Measurements from ENCODE around the gene NBEA.
"Not testable (repeated sequence)": the region's sequence is repeated elsewhere in the genome, so short reads cannot be mapped to it uniquely, and the experiment has no call there.

NBEA gene

GRCh38 chr13:34993470-34993869, 51.4 kb downstream of the NBEA start:
- Histone ChIP-seq H3K4me3 (ENCODE audit: low read depth, low read length) (no peak overlapping the region), H2AFZ (ENCODE audit: low read length, unreplicated experiment) (no peak overlapping the region), H3K4me1 (ENCODE audit: control insufficient read depth, insufficient read depth, low read length, unreplicated experiment) (no peaks in the 10 kb centered on the region), H3K27me3 (ENCODE audit: insufficient read depth, low read length) (no peaks in the 10 kb centered on the region), H3K36me3 (ENCODE audit: insufficient read depth, low read length) (no peaks in the 10 kb centered on the region), H3K27ac (ENCODE audit: low read depth, low read length) (no peak overlapping the region), H3K79me2 (ENCODE audit: control insufficient read depth, insufficient read depth, low read length, unreplicated experiment) (no peaks in the 10 kb centered on the region)

- not testable (repeated sequence) for H3K36me3 ChIP-seq (ENCODE audit: insufficient read depth, low read length); H3K4me3 ChIP-seq (ENCODE audit: low read depth, low read length); H3K79me2 ChIP-seq (ENCODE audit: control insufficient read depth, insufficient read depth, low read length, unreplicated experiment); H3K27me3 ChIP-seq (ENCODE audit: insufficient read depth, low read length); H3K27ac ChIP-seq (ENCODE audit: low read depth, low read length); H3K4me1 ChIP-seq (ENCODE audit: control insufficient read depth, insufficient read depth, low read length, unreplicated experiment); H2AFZ ChIP-seq (ENCODE audit: low read length, unreplicated experiment)
These were observed 61.7 kb downstream of the NBEA start for GRCh38 chr13:35003734-35004133.

GRCh38 chr13:35005051-35005450, 63.0 kb downstream of the NBEA start:
- Histone ChIP-seq H2AFZ (ENCODE audit: low read length, unreplicated experiment) (no peak overlapping the region), H3K4me3 (ENCODE audit: low read depth, low read length) (no peak overlapping the region), H3K27me3 (ENCODE audit: insufficient read depth, low read length) (no peaks in the 10 kb centered on the region), H3K79me2 (ENCODE audit: control insufficient read depth, insufficient read depth, low read length, unreplicated experiment) (no peaks in the 10 kb centered on the region), H3K36me3 (ENCODE audit: insufficient read depth, low read length) (no peaks in the 10 kb centered on the region), H3K4me1 (ENCODE audit: control insufficient read depth, insufficient read depth, low read length, unreplicated experiment) (no peaks in the 10 kb centered on the region), H3K27ac (ENCODE audit: low read depth, low read length) (no peak overlapping the region)

GRCh38 chr13:35014606-35015213, 72.6 kb downstream of the NBEA start:
- H3K4me3 ChIP-seq (ENCODE audit: low read depth, low read length): no peak overlapping the region
- H2AFZ ChIP-seq (ENCODE audit: low read length, unreplicated experiment): no peak overlapping the region
- no peaks in the 10 kb centered on the region for H3K79me2 ChIP-seq (ENCODE audit: control insufficient read depth, insufficient read depth, low read length, unreplicated experiment)
- no peaks in the 10 kb centered on the region for H3K36me3 ChIP-seq (ENCODE audit: insufficient read depth, low read length)
- H3K27ac ChIP-seq (ENCODE audit: low read depth, low read length): no peak overlapping the region
- H3K27me3 ChIP-seq (ENCODE audit: insufficient read depth, low read length): no peaks in the 10 kb centered on the region
- H3K4me1 ChIP-seq (ENCODE audit: control insufficient read depth, insufficient read depth, low read length, unreplicated experiment): no peaks in the 10 kb centered on the region

- H3K4me3 ChIP-seq (ENCODE audit: low read depth, low read length): no peak overlapping the region
- H3K79me2 ChIP-seq (ENCODE audit: control insufficient read depth, insufficient read depth, low read length, unreplicated experiment): no peaks in the 10 kb centered on the region
- no peaks in the 10 kb centered on the region for H3K27me3 ChIP-seq (ENCODE audit: insufficient read depth, low read length)
- H3K36me3 ChIP-seq (ENCODE audit: insufficient read depth, low read length): no peaks in the 10 kb centered on the region
- H3K4me1 ChIP-seq (ENCODE audit: control insufficient read depth, insufficient read depth, low read length, unreplicated experiment): no peaks in the 10 kb centered on the region
- no peak overlapping the region for H3K27ac ChIP-seq (ENCODE audit: low read depth, low read length)
- H2AFZ ChIP-seq (ENCODE audit: low read length, unreplicated experiment): no peak overlapping the region
These were observed 74.5 kb downstream of the NBEA start for GRCh38 chr13:35016362-35017112.

- no peak overlapping the region for H2AFZ ChIP-seq (ENCODE audit: low read length, unreplicated experiment)
- no peak overlapping the region for H3K4me3 ChIP-seq (ENCODE audit: low read depth, low read length)
- H3K79me2 ChIP-seq (ENCODE audit: control insufficient read depth, insufficient read depth, low read length, unreplicated experiment): no peaks in the 10 kb centered on the region
- H3K27ac ChIP-seq (ENCODE audit: low read depth, low read length): no peak overlapping the region
- no peaks in the 10 kb centered on the region for H3K27me3 ChIP-seq (ENCODE audit: insufficient read depth, low read length)
- no peaks in the 10 kb centered on the region for H3K4me1 ChIP-seq (ENCODE audit: control insufficient read depth, insufficient read depth, low read length, unreplicated experiment)
- H3K36me3 ChIP-seq (ENCODE audit: insufficient read depth, low read length): no peaks in the 10 kb centered on the region
These were observed 83.2 kb downstream of the NBEA start for GRCh38 chr13:35025314-35025713.

DNA sequence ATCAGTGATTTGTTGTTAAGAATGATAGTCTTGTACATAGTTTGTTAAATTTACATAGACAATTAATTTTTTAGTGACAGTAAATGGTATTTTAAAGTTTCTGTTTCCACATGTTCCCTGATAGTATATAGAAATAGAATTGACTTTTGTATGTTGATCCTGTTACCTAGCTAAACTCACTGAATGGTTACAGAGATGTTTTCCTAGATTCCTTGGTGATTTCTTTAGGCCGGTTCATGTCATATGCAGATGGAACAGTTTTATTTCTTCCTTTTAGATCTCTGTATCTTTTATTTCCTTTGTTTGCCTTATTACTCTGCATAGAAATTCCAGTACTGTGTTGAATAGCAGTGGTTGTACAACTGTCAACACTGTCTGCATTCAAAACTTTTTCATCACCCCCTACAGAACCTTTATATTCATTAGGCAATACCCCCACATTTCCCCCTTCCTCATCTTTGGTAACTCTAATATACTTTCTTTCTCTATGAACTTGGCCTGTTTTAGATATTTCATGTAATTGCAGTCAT, 86.3 kb downstream of the NBEA start:
- Histone ChIP-seq H3K79me2 (ENCODE audit: control insufficient read depth, insufficient read depth, low read length, unreplicated experiment) (no peaks in the 10 kb centered on the region), H3K27me3 (ENCODE audit: insufficient read depth, low read length) (no peaks in the 10 kb centered on the region), H2AFZ (ENCODE audit: low read length, unreplicated experiment) (no peak overlapping the region), H3K4me1 (ENCODE audit: control insufficient read depth, insufficient read depth, low read length, unreplicated experiment) (no peaks in the 10 kb centered on the region), H3K4me3 (ENCODE audit: low read depth, low read length) (no peak overlapping the region), H3K36me3 (ENCODE audit: insufficient read depth, low read length) (no peaks in the 10 kb centered on the region), H3K27ac (ENCODE audit: low read depth, low read length) (no peak overlapping the region)

- no peak overlapping the region for H2AFZ ChIP-seq (ENCODE audit: low read length, unreplicated experiment)
- no peaks in the 10 kb centered on the region for H3K27me3 ChIP-seq (ENCODE audit: insufficient read depth, low read length)
- no peaks in the 10 kb centered on the region for H3K36me3 ChIP-seq (ENCODE audit: insufficient read depth, low read length)
- H3K79me2 ChIP-seq (ENCODE audit: control insufficient read depth, insufficient read depth, low read length, unreplicated experiment): no peaks in the 10 kb centered on the region
- no peak overlapping the region for H3K27ac ChIP-seq (ENCODE audit: low read depth, low read length)
- no peaks in the 10 kb centered on the region for H3K4me1 ChIP-seq (ENCODE audit: control insufficient read depth, insufficient read depth, low read length, unreplicated experiment)
- H3K4me3 ChIP-seq (ENCODE audit: low read depth, low read length): no peak overlapping the region
These were observed 96.9 kb downstream of the NBEA start for GRCh38 chr13:35039012-35039411.

GRCh38 chr13:35046587-35046986, 104.5 kb downstream of the NBEA start:
- H3K27ac ChIP-seq (ENCODE audit: low read depth, low read length): no peak overlapping the region
- no peak overlapping the region for H3K4me3 ChIP-seq (ENCODE audit: low read depth, low read length)
- H3K79me2 ChIP-seq (ENCODE audit: control insufficient read depth, insufficient read depth, low read length, unreplicated experiment): no peaks in the 10 kb centered on the region
- H3K36me3 ChIP-seq (ENCODE audit: insufficient read depth, low read length): no peaks in the 10 kb centered on the region
- no peaks in the 10 kb centered on the region for H3K27me3 ChIP-seq (ENCODE audit: insufficient read depth, low read length)
- H3K4me1 ChIP-seq (ENCODE audit: control insufficient read depth, insufficient read depth, low read length, unreplicated experiment): no peaks in the 10 kb centered on the region
- no peak overlapping the region for H2AFZ ChIP-seq (ENCODE audit: low read length, unreplicated experiment)

DNA sequence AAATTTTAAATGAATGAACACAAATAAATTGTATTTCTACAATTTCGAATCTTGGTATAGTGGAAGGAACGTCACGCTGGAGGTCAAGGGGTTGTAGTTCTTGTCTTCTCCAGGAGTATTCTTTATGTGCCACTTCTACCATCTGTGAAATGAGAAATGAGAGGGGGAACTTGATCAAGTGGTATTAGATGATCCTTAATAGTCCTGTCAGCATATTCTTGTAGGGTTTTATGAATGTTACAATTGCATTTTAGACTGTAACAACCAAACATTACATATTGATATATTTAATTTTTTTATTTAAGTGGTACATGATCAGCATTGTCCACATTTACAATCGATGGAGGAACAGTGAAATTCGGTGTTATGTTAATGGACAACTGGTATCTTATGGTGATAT, 113.6 kb downstream of the NBEA start:
- Histone ChIP-seq H3K79me2 (ENCODE audit: control insufficient read depth, insufficient read depth, low read length, unreplicated experiment) (no peaks in the 10 kb centered on the region), H3K4me3 (ENCODE audit: low read depth, low read length) (no peak overlapping the region), H2AFZ (ENCODE audit: low read length, unreplicated experiment) (no peak overlapping the region), H3K27ac (ENCODE audit: low read depth, low read length) (no peak overlapping the region), H3K36me3 (ENCODE audit: insufficient read depth, low read length) (no peaks in the 10 kb centered on the region), H3K27me3 (ENCODE audit: insufficient read depth, low read length) (no peaks in the 10 kb centered on the region), H3K4me1 (ENCODE audit: control insufficient read depth, insufficient read depth, low read length, unreplicated experiment) (no peaks in the 10 kb centered on the region)

GRCh38 chr13:35057858-35058257, 115.8 kb downstream of the NBEA start:
- Histone ChIP-seq H3K27me3 (ENCODE audit: insufficient read depth, low read length) (no peaks in the 10 kb centered on the region), H3K4me1 (ENCODE audit: control insufficient read depth, insufficient read depth, low read length, unreplicated experiment) (no peaks in the 10 kb centered on the region), H2AFZ (ENCODE audit: low read length, unreplicated experiment) (no peak overlapping the region), H3K36me3 (ENCODE audit: insufficient read depth, low read length) (no peaks in the 10 kb centered on the region), H3K27ac (ENCODE audit: low read depth, low read length) (no peak overlapping the region), H3K4me3 (ENCODE audit: low read depth, low read length) (no peak overlapping the region), H3K79me2 (ENCODE audit: control insufficient read depth, insufficient read depth, low read length, unreplicated experiment) (no peaks in the 10 kb centered on the region)
